Endothelial cell of umbilical vein (primary cell): Measurements from ENCODE around the gene TAMALIN. TPM values are rescaled to one million over a fixed set of nuclear protein-coding genes. Genes with fewer than 3 reads are reported as not detected.

Source experiments
- BruUV-seq: library from RNA; stranded (reverse); fragments of 400-500 nt; replicated peaks from 2 replicates; lab custom pipeline; 2021; lab: Mats Ljungman, UMichigan
- CTCF ChIA-PET: fragments of 300-600, 350-600 bp; sonication (Branson Sonifier 250); formaldehyde crosslinking; loops from one replicate; lab custom pipeline; 2021; ENCODE audit warnings: antibody characterized with exemption, inconsistent platforms; lab: Charles Lee
- POLR2A ChIA-PET: fragments of 300-600, 350-600 bp; sonication (Branson Sonifier 250); formaldehyde crosslinking; loops from one replicate; lab custom pipeline; 2021; ENCODE audit warnings: antibody characterized with exemption, inconsistent platforms; lab: Charles Lee
- DNase-seq: peaks from one replicate; pipeline ENCODE4 v3.0.0-alpha.2; 2011; ENCODE audit warnings: low read depth, low spot score
- FAIRE-seq: peaks from 2 replicates; lab custom pipeline; 2011; peaks lifted over from hg19 to GRCh38; lab: Jason Lieb, UNC
- H2AFZ ChIP-seq: 2 replicates; pipeline ENCODE4 v1.6.0; 2012; ENCODE audit warnings: low read depth, low read length, control low read depth, inconsistent platforms
- H3K27ac ChIP-seq: 2 replicates; pipeline ENCODE4 v1.5.1; 2011; ENCODE audit warnings: low read depth, mild to moderate bottlenecking, control low read depth, low read length, moderate library complexity; ENCODE audit not compliant: insufficient read depth
- H3K27me3 ChIP-seq, 2 experiments: 2 replicates each; pipeline versions ENCODE4 v1.6.0 to v1.6.1; 2011; ENCODE audit warnings: low read length in 2 of 2, mixed read lengths in 1 of 2; ENCODE audit not compliant: control insufficient read depth in 2 of 2, insufficient read depth in 2 of 2
- H3K36me3 ChIP-seq, 2 experiments: 2 replicates in 1 of 2; 3 replicates in 1 of 2; pipeline ENCODE4 v1.5.1; 2011; ENCODE audit warnings: low read length in 2 of 2, mild to moderate bottlenecking in 1 of 2, moderate library complexity in 1 of 2; ENCODE audit not compliant: control insufficient read depth in 2 of 2, insufficient read depth in 2 of 2; ENCODE audit errors: extremely low read depth in 1 of 2
- H3K4me1 ChIP-seq: 3 replicates; pipeline ENCODE4 v1.5.1; 2011; ENCODE audit warnings: mild to moderate bottlenecking, low read length; ENCODE audit not compliant: control insufficient read depth, insufficient read depth; ENCODE audit errors: extremely low read depth
- H3K4me2 ChIP-seq: 2 replicates; pipeline ENCODE4 v1.6.1; 2011; ENCODE audit warnings: low read length, control low read depth, mixed read lengths; ENCODE audit not compliant: insufficient read depth
- H3K4me3 ChIP-seq, 3 experiments: fragments of 200-600 bp in 1 of 3; sonication (generic), shearing (Covaris generic) in 1 of 3; replicated peaks in 1 of 3; 2 replicates each; pipeline ENCODE4 v1.5.1; 2011 to 2016; ENCODE audit warnings: control low read depth in 3 of 3, low read length in 3 of 3, mild to moderate bottlenecking in 2 of 3, inconsistent platforms in 1 of 3, low read depth in 1 of 3, moderate library complexity in 1 of 3; ENCODE audit not compliant: insufficient read depth in 1 of 3
- H3K79me2 ChIP-seq: 2 replicates; pipeline ENCODE4 v1.6.0; 2012; ENCODE audit warnings: low read length, inconsistent platforms; ENCODE audit not compliant: control insufficient read depth, insufficient read depth
- H3K9ac ChIP-seq: replicated peaks from 2 replicates; pipeline ENCODE3; 2011; ENCODE audit warnings: low read length, control low read depth; ENCODE audit not compliant: insufficient read depth; ENCODE audit errors: extremely low read depth
- H3K9me1 ChIP-seq: replicated peaks from 3 replicates; pipeline ENCODE4 v1.6.0; 2011; ENCODE audit warnings: mild to moderate bottlenecking, low read length; ENCODE audit not compliant: control insufficient read depth, insufficient read depth; ENCODE audit errors: extremely low read depth
- H3K9me3 ChIP-seq: replicated peaks from 2 replicates; pipeline ENCODE4 v1.5.1; 2012; ENCODE audit warnings: low read length, inconsistent platforms; ENCODE audit not compliant: control insufficient read depth, insufficient read depth
- H4K20me1 ChIP-seq: replicated peaks from 2 replicates; pipeline ENCODE3; 2011; ENCODE audit warnings: mild to moderate bottlenecking, low read length; ENCODE audit not compliant: control insufficient read depth, insufficient read depth; ENCODE audit errors: extremely low read depth
- CTCF ChIP-seq, 2 donors: IDR thresholded peaks; 1 replicate in 1 of 2; 2 replicates in 1 of 2; pipeline ENCODE4 v1.5.1; 2011; ENCODE audit warnings: low read length in 2 of 2, mild to moderate bottlenecking in 2 of 2, moderate library complexity in 2 of 2, control low read depth in 1 of 2, inconsistent platforms in 1 of 2, low read depth in 1 of 2; ENCODE audit not compliant: insufficient read depth in 1 of 2; ENCODE audit errors: extremely low read depth in 1 of 2
- EZH2 ChIP-seq: IDR thresholded peaks from 2 replicates; pipeline ENCODE4 v1.6.1; 2012; ENCODE audit warnings: borderline replicate concordance, low read depth, mild to moderate bottlenecking, moderate library complexity, low read length, inconsistent platforms; ENCODE audit not compliant: severe bottlenecking
- FOS ChIP-seq: IDR thresholded peaks from 2 replicates; pipeline ENCODE4 v1.6.1; 2011; ENCODE audit warnings: mild to moderate bottlenecking, low read length, moderate library complexity, borderline replicate concordance; ENCODE audit not compliant: insufficient read depth
- GATA2 ChIP-seq: IDR thresholded peaks from 2 replicates; pipeline ENCODE4 v1.7.0; 2011; ENCODE audit warnings: low read depth, mild to moderate bottlenecking, moderate library complexity, mixed read lengths, low read length; ENCODE audit not compliant: insufficient read length, insufficient read depth
- JUN ChIP-seq: IDR thresholded peaks from 2 replicates; pipeline ENCODE4 v1.6.1; 2011; ENCODE audit warnings: borderline replicate concordance, low read depth; ENCODE audit not compliant: insufficient read length, insufficient read depth
- MYC ChIP-seq: IDR thresholded peaks from one replicate; pipeline ENCODE4 v1.6.1; 2011; ENCODE audit warnings: mild to moderate bottlenecking, low read depth, low read length
- POLR2A ChIP-seq: IDR thresholded peaks from 2 replicates; pipeline ENCODE4 v1.6.1; 2012; ENCODE audit warnings: low read depth, mild to moderate bottlenecking, control low read depth, low read length
- POLR2AphosphoS5 ChIP-seq: IDR thresholded peaks from 2 replicates; pipeline ENCODE4 v1.6.1; 2012; ENCODE audit warnings: low read depth, mild to moderate bottlenecking, control low read depth, low read length, moderate library complexity; ENCODE audit not compliant: insufficient read depth
- dilution Hi-C: fragments of 300-500 bp; cut with MboI; formaldehyde crosslinking; loops from one replicate; pipeline ENCODE4 v1.15.0; 2019; ENCODE audit warnings: low sequenced_read_pairs; ENCODE audit not compliant: extremely low pct_ligation_motif_present
- intact Hi-C: fragments of 100-400 bp; cut with micrococcal nuclease; formaldehyde crosslinking; loops from one replicate; pipeline ENCODE4 v1.10.0; 2022
- polyA plus RNA-seq, 4 experiments: library from polyadenylated mRNA; depleted of rRNA in 3 of 4; stranded (reverse) in 3 of 4; unstranded in 1 of 4; fragments of >200 nt; gene quantifications; 2 replicates each; pipeline versions ENCODE4 v1.2.1 to v1.2.3, GENCODE V29; 2011 to 2012; ENCODE audit warnings: missing spikeins in 1 of 4
- total RNA-seq: library from RNA; stranded (reverse); gene quantifications from 2 replicates; pipeline ENCODE4 v1.2.3, GENCODE V29; 2021
- TF ChIP-seq, protein P1 (sequence below): IDR thresholded peaks from 2 replicates; pipeline ENCODE4 v1.6.1; 2011; ENCODE audit not compliant: insufficient read depth, insufficient read length

TAMALIN gene
- total and polyA plus RNA-seq, 2 donors (not counting 3 experiments of a cell fraction or from before 2014, with no cell fraction given) = 53.3 to 87.5 TPM

DNA sequence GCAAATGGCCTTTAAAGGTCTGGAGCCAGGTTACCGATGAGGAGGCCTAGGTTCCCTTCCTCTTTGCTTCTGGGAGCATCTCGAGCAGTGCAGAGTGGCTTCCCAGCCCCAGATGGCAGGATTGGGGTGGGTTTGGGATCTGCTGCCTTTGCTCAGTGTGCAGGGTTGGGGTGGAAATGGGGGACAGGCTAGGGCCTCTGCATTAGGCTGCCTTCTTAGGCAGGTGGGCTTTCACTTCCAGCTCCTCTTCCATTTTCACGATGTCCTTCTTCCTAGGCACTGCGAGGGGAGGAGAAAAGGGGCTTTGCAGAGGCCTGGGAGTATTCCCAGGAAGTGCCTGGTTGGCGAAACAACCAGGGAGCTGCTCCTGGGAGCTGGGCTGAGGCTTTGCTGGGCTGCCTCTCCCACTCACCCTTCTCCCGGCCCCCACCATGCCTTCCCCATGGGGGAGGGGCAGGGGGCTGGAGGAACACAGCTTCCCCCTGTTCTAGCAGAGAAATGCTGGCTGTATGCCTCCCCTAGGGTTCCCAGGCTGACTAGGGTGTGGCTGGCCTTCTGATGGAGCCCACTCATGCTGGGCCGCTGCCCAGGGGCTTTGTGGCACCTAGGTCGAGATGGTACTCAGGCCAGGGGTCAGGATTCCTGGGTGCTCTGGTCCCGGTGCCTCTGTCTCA, 46.9 kb downstream of the TAMALIN start:
- Histone ChIP-seq H4K20me1 (no peaks in the 10 kb centered on the region), H3K9me1 (no peaks in the 10 kb centered on the region), H3K9me3 (no peaks in the 10 kb centered on the region), H3K27ac (no peak overlapping the region), H3K79me2 (no peaks in the 10 kb centered on the region), H3K27me3 (no peaks in the 10 kb centered on the region), H3K4me2 (no peak overlapping the region), H2AFZ (no peak overlapping the region), H3K4me3 (no peak overlapping the region), H3K9ac (no peak overlapping the region), H3K4me1 (peaks cover 17% of the 10 kb centered on the region), H3K36me3 (no peaks in the 10 kb centered on the region)
- DNase-seq (no peak), FAIRE-seq (no peak)
- ChIA-PET CTCF (interaction anchor here (1.2 kb wide), 1 partner anchor 28 kb away, joined by 3 read pairs; no protein-coding TSS in a partner anchor), POLR2A (no interaction called here)
- BruUV-seq = no TSS peak
- dilution Hi-C loops (no loop called here), intact Hi-C loops (no loop called here)
- TF ChIP-seq FOS = no peak
- TF ChIP-seq GATA2 = no peak
- no peak for TF ChIP-seq MYC
- TF ChIP-seq, protein P1, sequence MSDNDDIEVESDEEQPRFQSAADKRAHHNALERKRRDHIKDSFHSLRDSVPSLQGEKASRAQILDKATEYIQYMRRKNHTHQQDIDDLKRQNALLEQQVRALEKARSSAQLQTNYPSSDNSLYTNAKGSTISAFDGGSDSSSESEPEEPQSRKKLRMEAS = no peak
- no peak for TF ChIP-seq POLR2A
- no peak for TF ChIP-seq CTCF (IDR thresholded peaks at IDR 0.05; ENCODE audit: extremely low read depth in 1 of 2, insufficient read depth in 1 of 2, low read depth in 1 of 2, low read length in 2 of 2)
- no peak for TF ChIP-seq EZH2
- no peak for TF ChIP-seq JUN
- no peak for TF ChIP-seq POLR2AphosphoS5
